Nephron progenitor cell (in vitro differentiated cells): ENCODE results near the gene RBMY1D.

Experiments used
- DNase-seq: peaks from one replicate; pipeline ENCODE4 v3.0.0; 2021
- H3K27ac Mint-ChIP-seq: 2 replicates; pipeline ENCODE4 v1.8.0; 2021; ENCODE audit warnings: mild to moderate bottlenecking, moderate library complexity, mixed read lengths
- H3K27me3 Mint-ChIP-seq: 2 replicates; pipeline ENCODE4 v1.8.0; 2021; ENCODE audit warnings: mild to moderate bottlenecking, low read depth, mixed read lengths; ENCODE audit not compliant: poor library complexity
- H3K36me3 Mint-ChIP-seq: 2 replicates; pipeline ENCODE4 v1.8.0; 2021; ENCODE audit warnings: low read depth, mixed read lengths
- H3K4me1 Mint-ChIP-seq: 2 replicates; pipeline ENCODE4 v1.8.0; 2021; ENCODE audit warnings: mixed read lengths
- H3K4me3 Mint-ChIP-seq: 2 replicates; pipeline ENCODE4 v1.8.0; 2021; ENCODE audit warnings: mild to moderate bottlenecking, moderate library complexity, mixed read lengths
- H3K9me3 Mint-ChIP-seq: 2 replicates; pipeline ENCODE4 v1.8.0; 2021; ENCODE audit warnings: mild to moderate bottlenecking, moderate library complexity, mixed read lengths
- CTCF ChIP-seq: fragments of 200-600 bp; sonication (generic); IDR thresholded peaks from 2 replicates; pipeline ENCODE4 v1.5.0; 2021; ENCODE audit warnings: antibody characterized with exemption

The RBMY1D gene

GRCh38 chrY:21835052-21835451, 59.3 kb downstream of the RBMY1D start:
- Mint-ChIP-seq H3K27ac (no peak overlapping the region), H3K27me3 (no peaks in the 10 kb centered on the region), H3K4me1 (no peaks in the 10 kb centered on the region), H3K9me3 (no peaks in the 10 kb centered on the region), H3K36me3 (no peaks in the 10 kb centered on the region), H3K4me3 (no peak overlapping the region)
- DNase-seq, result no peak
- no peak for TF ChIP-seq CTCF
